ENCODE results near the gene THBD.

THBD gene

GRCh38 chr20:23084282-23084844 lies 34.9 kb upstream of the THBD start:
- no peak for DNase-seq

- no peak for DNase-seq
Measured at GRCh38 chr20:23083553-23084220, 34.2 kb upstream of the THBD start.

GRCh38 chr20:23082846-23083552 lies 33.5 kb upstream of the THBD start:
- DNase-seq: no peak

GRCh38 chr20:23081263-23081819 lies 31.9 kb upstream of the THBD start:
- no peak for DNase-seq

GRCh38 chr20:23080521-23080920 lies 31.0 kb upstream of the THBD start:
- no peak for DNase-seq

GRCh38 chr20:23079926-23080325 lies 30.5 kb upstream of the THBD start:
- no peak for DNase-seq

- no peak for DNase-seq
Measured at GRCh38 chr20:23079016-23079351, 29.5 kb upstream of the THBD start.

GRCh38 chr20:23078351-23079015 lies 29.0 kb upstream of the THBD start:
- DNase-seq: no peak

- DNase-seq: no peak
Measured at GRCh38 chr20:23077277-23077676, 27.8 kb upstream of the THBD start.

GRCh38 chr20:23074052-23074451 lies 24.6 kb upstream of the THBD start:
- DNase-seq: no peak

GRCh38 chr20:23072892-23073586 lies 23.6 kb upstream of the THBD start:
- DNase-seq: no peak

- no peak for DNase-seq
Measured at GRCh38 chr20:23071996-23072395, 22.5 kb upstream of the THBD start.

GRCh38 chr20:23071398-23071797 lies 21.9 kb upstream of the THBD start:
- DNase-seq: no peak

- DNase-seq: no peak
Measured at GRCh38 chr20:23069108-23069507, 19.6 kb upstream of the THBD start.

- no peak for DNase-seq
Measured at GRCh38 chr20:23068283-23068682, 18.8 kb upstream of the THBD start.

GRCh38 chr20:23066772-23067171 lies 17.3 kb upstream of the THBD start:
- no peak for DNase-seq

GRCh38 chr20:23065266-23066201 lies 16.1 kb upstream of the THBD start:
- no peak for DNase-seq

- DNase-seq: no peak
Measured at GRCh38 chr20:23063581-23063980, 14.1 kb upstream of the THBD start.

GRCh38 chr20:23063168-23063567 lies 13.7 kb upstream of the THBD start:
- DNase-seq: no peak

- no peak for DNase-seq
Measured at GRCh38 chr20:23062632-23063031, 13.2 kb upstream of the THBD start.

GRCh38 chr20:23061734-23062561 lies 12.5 kb upstream of the THBD start:
- DNase-seq: peak; percentile 93
